NOMO-1 treated with dmso at 0.1 percent for 144 hours (cell line): ENCODE data around the gene PSMD1.
"Not testable (repeated sequence)": the region's sequence is repeated elsewhere in the genome, so short reads cannot be mapped to it uniquely, and the experiment has no call there.

Experiments
- DNase-seq: peaks from one replicate; lab custom pipeline; 2025; ENCODE audit not compliant: unreplicated experiment; lab: John Stamatoyannopoulos, UW

PSMD1 gene

DNA sequence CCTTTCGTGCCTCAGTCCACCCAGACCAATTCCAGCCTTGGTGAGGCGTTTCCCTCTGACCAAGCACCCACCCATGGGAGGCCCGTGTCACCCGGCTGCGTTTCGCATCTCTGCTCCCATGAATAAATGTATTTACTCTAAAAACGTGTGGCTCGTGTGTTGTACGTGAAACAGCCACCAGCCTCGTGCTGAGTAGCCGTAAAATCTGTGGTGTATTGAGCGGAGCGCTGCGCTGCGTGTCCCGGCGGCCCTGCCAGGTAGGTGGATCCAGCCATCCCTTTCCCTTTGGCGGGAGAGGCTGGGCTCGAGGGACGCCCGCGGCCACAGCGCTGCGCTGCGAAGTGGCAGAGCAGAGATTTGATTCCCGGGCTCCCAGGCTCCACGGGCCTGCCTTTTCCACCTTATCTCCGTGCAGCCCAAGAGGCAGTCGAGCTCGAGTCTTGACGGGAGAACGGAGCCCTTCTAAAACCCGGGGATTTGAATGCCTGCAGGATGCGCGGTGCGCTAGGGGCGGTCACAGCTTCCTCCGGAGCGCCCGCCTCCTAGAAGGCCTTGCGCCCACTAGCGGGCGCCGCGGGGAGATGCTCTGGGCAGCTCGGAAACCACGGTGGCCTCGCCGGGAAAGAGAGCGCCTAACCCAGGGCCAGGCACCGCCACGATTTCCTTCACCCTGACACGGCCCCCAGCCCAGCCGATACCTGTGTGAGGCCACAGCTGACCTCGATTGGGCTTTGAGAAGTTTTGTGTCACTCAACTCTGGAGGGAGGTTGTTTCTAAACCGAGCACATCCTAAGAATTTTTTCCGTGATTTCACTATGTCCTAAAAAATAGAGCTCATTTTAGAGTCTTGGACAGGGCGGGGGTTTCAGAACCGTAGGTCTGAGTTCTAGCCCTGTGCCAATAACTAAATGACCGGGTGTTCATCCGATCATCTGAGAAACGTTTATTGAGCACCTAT, 3.9 kb upstream of the PSMD1 start:
- peak; percentile 67 for DNase-seq

DNA sequence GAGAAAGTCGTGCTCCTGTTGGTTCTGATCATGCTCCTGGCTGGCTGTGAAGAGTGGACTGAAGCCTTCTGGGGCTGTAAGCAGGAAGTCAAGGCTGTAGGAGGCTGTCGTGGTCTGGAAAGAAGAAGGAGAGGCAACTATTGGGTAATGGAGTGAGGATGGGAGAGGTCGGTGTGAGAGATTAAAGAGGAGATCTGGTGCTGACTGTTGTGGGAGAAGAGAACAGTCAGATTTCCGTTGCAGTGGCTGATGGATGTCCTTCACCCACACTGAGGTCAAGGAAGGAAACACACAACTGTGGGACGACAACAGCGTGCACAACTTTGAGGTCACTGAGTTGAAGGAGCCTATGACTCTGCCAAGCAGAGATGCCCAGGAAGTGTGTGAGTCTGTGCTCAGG, 2.8 kb upstream of the PSMD1 start:
- DNase-seq, result no peak

DNA sequence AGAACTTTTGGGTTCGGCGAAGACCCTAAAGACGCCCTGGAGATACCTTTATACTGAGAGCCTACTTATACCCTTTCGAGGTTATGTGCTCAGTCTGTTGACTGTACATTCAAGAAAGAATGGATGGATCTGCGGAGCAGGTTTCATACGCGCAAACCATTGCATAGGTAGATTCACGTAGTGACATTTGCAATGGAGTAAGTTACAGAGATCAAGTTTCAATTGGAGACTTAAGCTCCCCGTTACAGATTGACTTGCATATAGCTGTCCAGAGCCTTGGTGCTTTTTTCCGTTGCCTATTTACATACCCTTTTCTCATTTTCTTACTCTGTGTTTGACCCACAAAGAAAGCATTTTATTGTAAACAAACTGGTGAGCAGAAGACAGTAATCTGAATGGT, 923 bp downstream of the PSMD1 start:
- no peak for DNase-seq

DNA sequence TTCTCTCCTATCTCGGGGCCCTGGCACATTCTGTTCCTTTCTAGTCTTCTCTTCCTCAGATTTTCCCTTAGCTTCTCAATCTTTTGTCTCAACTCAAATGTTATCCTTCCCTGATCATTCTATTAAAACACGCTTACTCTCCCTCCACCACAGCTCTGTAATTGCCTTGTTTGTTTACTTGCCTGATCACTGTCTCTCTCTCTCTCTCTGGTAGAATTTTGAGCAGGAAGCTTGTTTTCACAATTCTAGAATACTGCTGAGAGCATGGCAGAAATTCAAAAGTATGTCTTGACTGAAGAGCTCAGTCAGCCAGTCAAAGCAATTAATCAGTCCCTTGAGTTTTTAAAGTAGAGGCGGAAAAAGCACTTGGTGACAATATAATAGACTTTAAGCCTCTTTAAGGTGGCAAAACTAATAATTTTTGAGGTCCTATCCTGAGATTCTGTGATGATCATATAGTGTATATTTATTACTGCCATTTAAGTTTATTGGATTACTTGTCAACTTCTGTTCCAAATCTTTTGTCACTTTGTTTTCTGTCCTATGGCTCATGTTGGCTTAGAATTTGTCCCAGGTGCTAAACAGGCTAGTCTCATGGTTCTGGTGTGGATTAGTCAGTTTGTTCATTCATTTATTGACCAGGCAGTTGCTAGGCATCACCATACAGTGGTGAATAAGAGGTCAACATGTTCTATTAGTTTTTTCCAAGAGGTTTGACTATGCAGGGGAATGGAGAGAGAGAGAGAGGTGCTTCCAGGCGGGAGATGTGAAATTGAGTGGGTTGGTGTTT, 2.3 kb downstream of the PSMD1 start:
- DNase-seq, result no peak

DNA sequence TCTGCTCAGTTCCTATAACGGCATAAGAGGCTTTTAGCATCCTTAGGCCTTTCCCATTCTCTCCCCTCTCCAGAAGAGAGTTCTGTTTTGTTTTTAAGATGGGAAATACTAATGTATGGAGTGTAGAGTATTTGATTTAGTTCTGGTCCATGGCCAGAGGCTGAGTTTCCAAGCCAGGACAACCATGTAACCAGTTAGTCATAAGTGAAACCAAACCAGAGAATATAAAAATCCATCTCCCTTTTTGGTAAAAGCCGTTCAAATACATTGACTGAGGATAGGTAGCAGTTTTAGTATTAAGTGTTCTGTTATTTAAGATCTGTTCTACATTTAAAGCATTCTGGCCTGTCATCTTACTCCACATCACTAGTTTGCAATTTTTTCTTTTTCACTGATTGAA, 3.1 kb downstream of the PSMD1 start:
- no peak for DNase-seq

DNA sequence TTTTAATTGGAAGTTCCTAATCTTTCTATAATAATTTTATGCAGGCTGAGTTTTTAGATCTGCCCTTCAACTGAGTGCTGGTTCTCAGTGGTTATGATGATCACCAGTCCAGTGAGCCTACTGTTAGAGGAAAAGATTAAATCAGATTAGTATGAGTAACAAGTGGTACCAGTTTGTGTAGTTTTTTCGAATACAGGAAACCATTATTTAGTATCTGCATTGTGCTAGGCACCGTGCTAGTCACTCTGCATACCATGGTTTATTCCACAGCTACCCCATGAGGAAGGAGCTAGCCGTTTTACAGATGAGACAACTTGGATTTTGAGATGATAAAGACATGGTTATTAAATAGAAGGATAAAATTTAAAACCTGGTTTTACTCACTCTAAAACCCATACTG, 6.1 kb downstream of the PSMD1 start:
- DNase-seq, result no peak

DNA sequence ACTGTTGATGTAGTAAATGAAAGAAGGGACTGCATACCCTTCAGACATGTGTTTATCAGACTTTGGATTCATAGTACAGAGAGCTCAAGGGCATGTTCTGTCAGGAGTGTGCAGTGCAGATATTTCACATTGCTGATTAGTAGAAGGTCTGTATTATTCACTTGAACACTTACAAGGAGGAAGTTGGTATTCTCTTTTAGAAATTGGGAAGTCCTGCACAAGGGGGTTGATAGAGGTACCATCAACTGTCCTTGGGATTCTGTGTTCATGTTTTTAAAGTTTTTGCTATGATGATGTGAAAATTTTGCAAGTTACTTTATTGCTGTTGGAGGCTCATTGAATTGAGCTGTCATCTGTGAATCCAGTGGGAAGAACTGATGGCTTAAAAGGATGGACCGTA, 6.7 kb downstream of the PSMD1 start:
- DNase-seq, result peak; percentile 17

DNA sequence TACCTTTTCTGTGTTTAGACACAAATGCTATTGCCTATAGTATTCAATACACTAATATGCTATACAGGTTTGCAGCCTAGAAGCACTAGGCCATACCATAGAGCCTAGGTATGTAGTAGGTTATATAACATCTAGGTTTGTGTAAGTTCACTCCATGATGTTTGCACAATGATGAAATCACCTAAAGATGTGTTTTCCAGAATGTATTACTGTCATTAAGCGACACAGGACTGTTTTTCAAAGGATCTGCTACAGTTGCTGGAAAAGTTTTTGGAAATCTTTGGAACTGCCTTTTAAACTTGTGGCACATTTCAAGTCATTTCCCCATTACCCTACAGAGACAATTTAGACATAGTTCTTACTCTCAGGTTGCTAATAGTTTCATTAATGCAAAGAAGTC, 9.3 kb downstream of the PSMD1 start:
- no peak for DNase-seq

DNA sequence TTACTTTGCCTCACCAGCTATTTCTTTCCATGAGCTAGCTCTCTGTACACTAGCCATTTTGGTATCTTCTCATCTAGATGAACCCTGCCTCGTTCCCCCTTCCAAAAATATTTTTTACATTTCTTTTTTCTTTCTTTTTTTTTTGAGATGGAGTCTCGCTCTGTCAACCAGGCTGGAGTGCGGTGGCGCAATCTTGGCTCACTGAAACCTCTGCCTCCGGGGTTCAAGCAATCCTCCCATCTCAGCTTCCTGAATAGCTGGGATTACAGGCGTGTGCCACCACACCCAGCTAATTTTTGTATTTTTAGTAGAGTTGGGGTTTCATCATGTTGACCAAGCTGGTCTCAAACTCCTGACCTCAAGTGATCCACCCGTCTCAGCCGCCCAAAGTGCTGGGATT, 10.9 kb downstream of the PSMD1 start:
- DNase-seq, result not testable (repeated sequence)

DNA sequence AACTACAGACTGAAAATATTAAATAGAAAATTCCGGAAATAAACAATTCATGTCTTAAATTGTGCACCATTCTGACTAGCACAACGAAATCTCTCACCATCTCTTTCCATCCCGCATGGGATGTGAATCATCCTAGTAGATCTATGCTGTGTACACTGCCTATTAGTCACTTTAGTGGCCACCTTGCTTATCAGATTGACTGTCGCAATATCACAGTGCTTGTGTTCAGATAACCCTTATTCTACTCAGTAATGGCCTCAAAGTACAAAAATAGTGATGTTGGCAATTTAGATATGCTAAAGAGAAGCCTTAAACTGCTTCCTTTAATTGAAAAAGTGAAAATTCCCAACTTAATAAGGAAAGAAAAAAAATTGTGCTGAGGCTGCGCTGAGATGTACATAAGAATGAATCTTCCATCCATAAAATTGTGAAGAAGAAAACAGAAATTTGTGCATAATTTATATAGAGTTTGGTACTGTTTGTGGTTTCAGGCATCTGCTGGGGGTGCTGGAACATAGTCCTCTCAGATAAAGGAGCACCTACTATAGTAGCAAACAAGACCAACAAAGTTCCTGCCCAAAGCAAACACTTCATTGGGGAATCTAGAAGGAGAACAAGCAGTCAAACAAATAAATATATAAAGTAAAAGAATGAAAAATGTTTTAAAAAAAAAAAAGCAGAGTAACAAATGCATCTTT, 12.0 kb downstream of the PSMD1 start:
- DNase-seq, result no peak

DNA sequence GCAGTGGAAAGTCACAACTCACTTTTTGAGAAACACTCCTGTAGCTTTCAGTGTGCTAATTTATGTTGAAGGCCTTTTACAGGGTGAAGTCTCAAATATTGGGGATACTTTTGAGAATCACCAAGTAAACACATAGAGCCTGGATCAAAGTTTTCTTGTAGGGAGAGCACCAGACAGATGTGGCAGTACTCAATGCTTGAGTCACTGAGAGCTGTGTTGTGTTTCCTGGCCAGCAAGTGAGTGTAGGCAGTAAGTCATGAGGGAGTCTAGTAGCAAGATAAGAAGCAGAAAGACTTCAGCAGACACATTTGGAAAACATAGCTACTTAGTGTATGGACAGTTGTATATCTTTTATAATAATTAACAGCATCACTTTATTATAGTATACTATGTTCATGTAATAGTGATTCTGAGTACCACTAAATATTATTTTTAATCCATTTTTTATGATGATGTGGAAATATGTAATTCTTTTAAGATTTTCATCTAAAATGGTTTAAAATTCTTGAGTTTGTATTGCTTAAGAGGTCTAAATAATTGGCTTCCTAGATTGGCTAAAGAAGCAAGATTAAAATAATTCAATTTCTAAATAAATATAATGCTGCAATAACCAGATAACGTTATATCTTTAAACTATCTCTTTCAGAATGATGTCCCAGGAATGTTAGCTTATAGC, 12.8 kb downstream of the PSMD1 start:
- DNase-seq, result no peak

DNA sequence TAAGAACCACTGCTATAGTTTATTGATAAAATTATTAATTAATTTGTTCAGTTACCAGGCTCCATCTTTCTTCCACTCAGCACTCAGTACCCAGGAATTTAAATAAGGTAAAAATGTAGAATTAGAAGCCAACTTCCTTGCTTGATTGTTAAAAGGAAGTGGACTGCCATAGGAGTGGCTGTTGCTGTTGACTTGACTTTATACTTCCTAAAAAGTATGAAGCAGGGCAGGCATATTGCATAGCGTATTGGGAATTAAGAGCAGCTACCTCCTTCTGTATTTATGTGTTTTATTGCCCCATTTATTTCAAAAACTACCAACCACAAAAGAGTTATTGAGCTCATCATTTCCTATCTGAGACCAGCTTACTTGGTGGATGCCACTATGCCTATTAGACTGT, 27.9 kb downstream of the PSMD1 start:
- DNase-seq, result no peak

DNA sequence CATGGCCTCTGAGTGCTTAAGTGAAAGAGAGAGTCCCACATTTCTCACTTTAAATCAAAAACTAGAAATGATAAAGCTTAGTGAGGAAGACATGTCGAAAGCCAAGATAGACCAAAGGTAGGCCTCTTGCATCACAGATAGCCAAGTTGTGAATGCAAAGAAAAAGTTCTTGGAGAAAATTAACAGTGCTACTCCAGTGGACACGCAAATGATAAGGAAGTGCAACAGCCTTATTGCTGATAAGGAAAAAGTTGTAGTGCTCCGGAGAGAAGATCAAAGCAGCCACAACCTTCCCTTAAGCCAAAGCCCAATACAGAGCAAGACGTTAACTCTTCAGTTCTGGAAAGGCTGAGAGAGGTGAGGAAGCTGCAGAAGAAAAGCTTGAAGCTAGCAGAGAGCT, 32.1 kb downstream of the PSMD1 start:
- DNase-seq, result no peak

DNA sequence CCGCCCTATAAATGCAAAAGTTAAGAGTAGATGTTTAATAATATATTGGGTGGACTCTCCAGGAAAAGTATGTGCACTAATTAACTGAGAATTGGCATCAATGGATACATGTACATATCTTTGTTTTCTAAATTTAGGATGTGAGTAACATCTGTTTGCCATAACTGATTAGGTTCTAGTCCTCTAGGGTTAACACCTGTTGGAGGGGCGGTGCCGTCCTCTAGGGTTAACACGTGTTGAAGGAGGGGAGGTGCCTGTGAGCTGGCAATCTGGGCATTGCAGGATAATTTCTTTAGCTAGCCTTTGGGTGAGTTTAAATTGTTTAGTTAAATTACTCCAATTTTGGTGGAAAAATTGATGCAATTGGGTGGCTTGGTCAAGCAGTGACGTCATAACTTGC, 37.3 kb downstream of the PSMD1 start:
- no peak for DNase-seq

DNA sequence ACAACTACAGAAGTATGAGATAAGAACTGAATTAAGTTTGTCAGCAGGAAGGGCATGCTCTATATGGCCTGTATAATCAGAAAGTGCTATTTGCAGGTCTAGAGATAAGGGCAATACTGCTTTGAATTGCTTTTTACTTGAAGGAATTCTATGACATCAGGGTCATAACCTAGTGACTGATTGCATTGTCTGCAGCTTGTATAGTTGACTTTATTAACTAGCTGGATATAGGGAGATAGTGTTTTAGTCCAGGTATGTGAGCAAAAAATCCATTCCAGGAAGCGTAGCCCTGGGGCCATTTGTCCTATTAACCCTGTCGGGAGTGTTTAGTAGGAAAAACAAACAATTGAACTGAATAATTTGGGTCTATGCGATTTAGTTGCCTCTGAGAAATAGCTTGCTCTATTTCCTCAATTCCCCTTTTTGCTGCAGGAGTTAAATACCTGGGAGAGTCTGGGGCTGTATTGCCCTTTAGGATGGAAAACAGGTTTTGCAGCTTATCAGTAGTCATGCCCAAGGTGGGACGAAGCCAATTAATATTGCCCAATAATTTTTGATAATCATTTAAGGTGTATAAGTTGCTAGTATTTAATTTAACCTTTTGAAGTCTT, 38.2 kb downstream of the PSMD1 start:
- no peak for DNase-seq

DNA sequence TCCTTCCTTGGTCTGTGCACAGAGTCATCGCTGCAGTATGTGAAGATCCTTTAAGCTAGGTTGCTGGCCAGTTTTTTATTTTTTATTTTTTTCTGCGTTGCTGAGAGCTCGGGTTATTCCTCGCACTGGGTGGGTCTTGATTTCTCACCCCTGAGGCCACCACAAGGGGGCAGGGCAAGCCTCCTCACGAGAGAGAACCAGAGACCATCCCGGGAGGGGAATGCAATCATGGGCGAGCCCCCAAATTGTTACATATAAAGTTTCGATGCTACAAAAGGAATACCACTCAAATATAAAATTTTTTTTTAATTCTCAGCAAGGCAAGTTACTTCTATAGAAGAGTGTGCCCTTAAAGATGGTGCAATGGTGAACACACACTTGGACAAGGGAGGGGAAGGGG, 43.3 kb downstream of the PSMD1 start:
- no peak for DNase-seq

DNA sequence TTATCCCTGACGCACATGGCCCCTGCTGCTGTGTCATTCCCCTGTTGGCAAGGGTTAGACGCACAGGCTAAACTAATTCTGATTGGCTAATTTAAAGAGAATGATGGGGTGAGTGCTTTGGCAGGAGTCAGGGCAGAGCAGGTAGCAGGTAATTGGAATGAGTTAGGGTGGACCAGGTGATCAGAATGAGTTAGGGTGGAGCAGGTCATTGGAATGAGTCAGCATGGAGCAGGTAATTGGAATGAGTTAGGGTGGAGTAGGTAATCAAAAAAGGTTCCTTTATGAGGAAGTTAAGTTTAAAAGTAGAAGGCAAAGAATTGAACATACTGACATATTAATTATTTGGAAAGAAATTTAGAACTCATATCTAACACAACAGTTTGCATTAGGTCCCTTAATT, 43.7 kb downstream of the PSMD1 start:
- DNase-seq, result not testable (repeated sequence)

DNA sequence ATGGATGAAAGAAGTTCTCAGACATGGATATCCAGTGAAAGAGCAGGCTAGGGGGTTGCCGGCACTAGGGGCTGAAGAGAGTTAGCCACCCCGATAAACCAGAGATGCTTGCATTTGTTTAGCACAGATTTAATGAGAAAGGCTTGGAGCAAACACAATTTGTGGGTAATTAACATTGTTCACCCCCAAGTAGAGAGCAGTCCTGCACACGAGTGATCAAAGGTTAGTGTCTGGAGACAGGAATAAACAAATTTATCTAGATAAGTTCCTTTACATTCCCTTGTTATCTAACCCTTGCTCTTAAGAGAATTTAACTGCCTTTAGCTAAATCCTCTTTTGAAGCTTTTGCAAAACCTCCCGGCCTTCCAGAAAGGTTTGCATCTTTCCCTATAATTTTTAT, 44.3 kb downstream of the PSMD1 start:
- DNase-seq, result no peak

DNA sequence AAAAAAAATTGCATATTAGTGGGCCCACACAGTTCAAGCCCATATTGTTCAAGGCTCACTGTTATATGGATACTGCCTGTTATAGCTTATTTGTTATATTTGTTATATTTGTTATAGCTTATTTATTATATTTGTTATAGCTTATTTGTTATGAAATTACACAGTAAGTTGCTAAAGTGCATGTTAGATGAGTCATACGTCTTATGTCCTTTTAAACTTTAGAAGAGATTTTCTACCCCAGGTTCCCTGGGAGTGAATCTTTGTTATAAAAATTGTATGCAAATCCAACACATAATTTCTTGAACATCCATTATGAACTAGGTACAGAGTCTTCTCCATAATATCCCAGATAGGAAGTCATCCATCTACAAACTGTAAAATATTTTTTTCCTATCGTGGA, 46.1 kb downstream of the PSMD1 start:
- no peak for DNase-seq

DNA sequence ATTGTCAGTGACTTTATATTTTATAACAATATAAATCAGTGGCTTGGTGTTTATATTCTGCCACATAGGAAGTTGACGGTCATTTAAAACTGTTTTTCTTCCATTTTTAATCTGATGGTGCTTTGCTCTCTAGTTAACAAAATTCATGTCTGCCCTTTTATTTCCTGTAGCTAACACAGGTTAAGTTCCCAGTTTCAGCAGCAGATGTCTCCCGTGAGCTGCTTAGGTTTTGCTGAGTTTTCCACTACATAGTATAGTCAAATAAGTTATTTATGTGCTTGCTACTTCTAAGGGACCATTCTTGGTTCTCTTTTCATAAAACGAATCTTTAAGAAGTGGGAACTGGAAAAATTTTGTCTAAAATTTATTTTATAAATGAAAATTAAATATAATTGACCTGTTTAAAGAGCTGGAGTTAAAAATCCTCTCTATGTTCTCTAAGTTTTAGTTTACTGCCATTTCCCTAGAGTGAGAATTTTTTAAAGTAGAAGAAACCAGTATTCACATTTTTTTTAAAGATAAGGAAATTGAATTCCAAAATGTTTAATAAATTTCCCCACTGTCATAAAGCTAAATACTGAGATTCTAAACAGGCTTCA, 47.5 kb downstream of the PSMD1 start:
- DNase-seq, result peak; percentile 30
